Osteocyte (in vitro differentiated cells): Measurements from ENCODE around the gene AP1M2. TPM values are rescaled to one million over a fixed set of nuclear protein-coding genes. Genes with fewer than 3 reads are reported as not detected.

Experiments used
- DNase-seq: peaks from one replicate; pipeline ENCODE4 v3.0.0; 2021; ENCODE audit warnings: mixed read lengths; ENCODE audit not compliant: unreplicated experiment; ENCODE audit errors: extremely low spot score
- H3K27ac Mint-ChIP-seq: one replicate; pipeline ENCODE4 v1.8.0; 2021; ENCODE audit warnings: mild to moderate bottlenecking, mixed read lengths; ENCODE audit not compliant: unreplicated experiment
- H3K27me3 Mint-ChIP-seq: one replicate; pipeline ENCODE4 v1.8.0; 2021; ENCODE audit warnings: mixed read lengths; ENCODE audit not compliant: unreplicated experiment
- H3K36me3 Mint-ChIP-seq: one replicate; pipeline ENCODE4 v1.8.0; 2021; ENCODE audit warnings: mixed read lengths; ENCODE audit not compliant: unreplicated experiment
- H3K4me1 Mint-ChIP-seq: one replicate; pipeline ENCODE4 v1.8.0; 2021; ENCODE audit warnings: mixed read lengths; ENCODE audit not compliant: unreplicated experiment
- H3K4me3 Mint-ChIP-seq: one replicate; pipeline ENCODE4 v1.8.0; 2021; ENCODE audit warnings: mild to moderate bottlenecking, moderate library complexity, mixed read lengths; ENCODE audit not compliant: unreplicated experiment
- H3K9me3 Mint-ChIP-seq: one replicate; pipeline ENCODE4 v1.8.0; 2021; ENCODE audit warnings: mixed read lengths; ENCODE audit not compliant: unreplicated experiment
- CTCF ChIP-seq: fragments of 200-600 bp; sonication (generic); IDR thresholded peaks from 2 replicates; pipeline ENCODE4 v1.5.0; 2021; ENCODE audit warnings: antibody characterized with exemption, mild to moderate bottlenecking, moderate library complexity
- total RNA-seq: library from RNA; stranded (reverse); gene quantifications from 2 replicates; pipeline ENCODE4 v1.2.1, GENCODE V29; 2021

The AP1M2 gene
- total RNA-seq, 1 donor from 2014 or later, result not detected

DNA sequence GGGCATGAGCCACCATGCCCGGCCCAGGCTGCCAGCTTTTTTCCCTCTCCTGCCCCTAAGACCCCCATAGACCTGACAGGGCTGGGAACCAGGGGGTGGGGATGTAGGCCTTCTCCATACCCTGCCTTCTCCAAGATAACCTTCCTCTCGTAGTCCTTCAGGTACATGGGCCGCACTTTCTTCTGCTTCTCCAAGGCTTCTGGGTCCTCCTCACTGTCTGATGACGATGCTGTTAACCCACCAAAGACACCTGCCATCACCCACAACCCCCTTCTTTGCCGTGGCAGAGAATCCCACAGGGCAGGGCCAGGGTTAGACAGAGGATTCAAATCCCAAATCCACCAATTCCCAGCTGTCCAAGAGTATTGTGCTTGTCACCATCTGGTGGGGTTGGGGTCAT is 24.5 kb downstream of the AP1M2 start:
- Mint-ChIP-seq H3K27me3 (no peaks in the 10 kb centered on the region), H3K4me1 (peaks cover 25% of the 10 kb centered on the region), H3K4me3 (no peak overlapping the region), H3K27ac (no peak overlapping the region), H3K9me3 (no peaks in the 10 kb centered on the region), H3K36me3 (peaks cover 15% of the 10 kb centered on the region)
- TF ChIP-seq CTCF, result no peak
- no peak for DNase-seq

GRCh38 chr19:10560154-10560553 is 27.0 kb downstream of the AP1M2 start:
- Mint-ChIP-seq H3K36me3 (peaks cover 15% of the 10 kb centered on the region), H3K4me3 (no peak overlapping the region)

GRCh38 chr19:10557603-10558197 is 29.4 kb downstream of the AP1M2 start:
- TF ChIP-seq CTCF, result no peak
- Mint-ChIP-seq H3K9me3 (no peaks in the 10 kb centered on the region), H3K4me3 (no peak overlapping the region), H3K36me3 (peaks cover 27% of the 10 kb centered on the region), H3K27me3 (no peaks in the 10 kb centered on the region), H3K4me1 (no peaks in the 10 kb centered on the region), H3K27ac (no peak overlapping the region)
- DNase-seq, result no peak

More at GRCh38 chr19:10560154-10560553, 27.0 kb downstream of the AP1M2 start:
- no peak for TF ChIP-seq CTCF
- peaks cover 8% of the 10 kb centered on the region for H3K4me1 Mint-ChIP-seq
- no peaks in the 10 kb centered on the region for H3K9me3 Mint-ChIP-seq
- no peak for DNase-seq
- no peak overlapping the region for H3K27ac Mint-ChIP-seq
- no peaks in the 10 kb centered on the region for H3K27me3 Mint-ChIP-seq

GRCh38 chr19:10555610-10555973 is 31.5 kb downstream of the AP1M2 start:
- peaks cover 31% of the 10 kb centered on the region for H3K36me3 Mint-ChIP-seq
- no peaks in the 10 kb centered on the region for H3K4me1 Mint-ChIP-seq
- TF ChIP-seq CTCF, result no peak
- no peak overlapping the region for H3K27ac Mint-ChIP-seq
- no peaks in the 10 kb centered on the region for H3K27me3 Mint-ChIP-seq
- no peaks in the 10 kb centered on the region for H3K9me3 Mint-ChIP-seq
- DNase-seq, result no peak
- no peak overlapping the region for H3K4me3 Mint-ChIP-seq

GRCh38 chr19:10554760-10555609 is 32.1 kb downstream of the AP1M2 start:
- Mint-ChIP-seq H3K9me3 (no peaks in the 10 kb centered on the region), H3K27me3 (no peaks in the 10 kb centered on the region), H3K27ac (no peak overlapping the region), H3K4me1 (no peaks in the 10 kb centered on the region), H3K36me3 (peaks cover 36% of the 10 kb centered on the region), H3K4me3 (no peak overlapping the region)
- DNase-seq, result no peak
- no peak for TF ChIP-seq CTCF
